ENCODE data around the gene KRAS. TPM values are rescaled to one million over a fixed set of nuclear protein-coding genes. Genes with fewer than 3 reads are reported as not detected.

KRAS gene
- total RNA-seq, 1 donor from 2014 or later, result 15.5 TPM

- DNase-seq (ENCODE audit: low read depth) (no peak), FAIRE-seq (no peak)
- H3K27me3 ChIP-seq (ENCODE audit: control insufficient read depth, insufficient read depth, low read length), result no peaks in the 10 kb centered on the region
- no peak overlapping the region for H3K4me3 ChIP-seq (ENCODE audit: low read depth, low read length)
- TF ChIP-seq, protein P1, sequence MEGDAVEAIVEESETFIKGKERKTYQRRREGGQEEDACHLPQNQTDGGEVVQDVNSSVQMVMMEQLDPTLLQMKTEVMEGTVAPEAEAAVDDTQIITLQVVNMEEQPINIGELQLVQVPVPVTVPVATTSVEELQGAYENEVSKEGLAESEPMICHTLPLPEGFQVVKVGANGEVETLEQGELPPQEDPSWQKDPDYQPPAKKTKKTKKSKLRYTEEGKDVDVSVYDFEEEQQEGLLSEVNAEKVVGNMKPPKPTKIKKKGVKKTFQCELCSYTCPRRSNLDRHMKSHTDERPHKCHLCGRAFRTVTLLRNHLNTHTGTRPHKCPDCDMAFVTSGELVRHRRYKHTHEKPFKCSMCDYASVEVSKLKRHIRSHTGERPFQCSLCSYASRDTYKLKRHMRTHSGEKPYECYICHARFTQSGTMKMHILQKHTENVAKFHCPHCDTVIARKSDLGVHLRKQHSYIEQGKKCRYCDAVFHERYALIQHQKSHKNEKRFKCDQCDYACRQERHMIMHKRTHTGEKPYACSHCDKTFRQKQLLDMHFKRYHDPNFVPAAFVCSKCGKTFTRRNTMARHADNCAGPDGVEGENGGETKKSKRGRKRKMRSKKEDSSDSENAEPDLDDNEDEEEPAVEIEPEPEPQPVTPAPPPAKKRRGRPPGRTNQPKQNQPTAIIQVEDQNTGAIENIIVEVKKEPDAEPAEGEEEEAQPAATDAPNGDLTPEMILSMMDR (IDR thresholded peaks at IDR 0.05; ENCODE audit: insufficient read depth, low read length, severe bottlenecking), result no peak
- H3K36me3 ChIP-seq (ENCODE audit: control insufficient read depth, insufficient read depth, low read length), result no peaks in the 10 kb centered on the region
Observed at GRCh38 chr12:25186038-25186787, 64.5 kb downstream of the KRAS start.

- Histone ChIP-seq H3K36me3 (ENCODE audit: control insufficient read depth, insufficient read depth, low read length) (no peaks in the 10 kb centered on the region), H3K4me3 (ENCODE audit: low read depth, low read length) (no peak overlapping the region), H3K27me3 (ENCODE audit: control insufficient read depth, insufficient read depth, low read length) (no peaks in the 10 kb centered on the region)
- TF ChIP-seq, protein P1 (IDR thresholded peaks at IDR 0.05; ENCODE audit: insufficient read depth, low read length, severe bottlenecking), result no peak
- DNase-seq (ENCODE audit: low read depth), result no peak
- FAIRE-seq, result no peak
Observed at GRCh38 chr12:25184132-25184531, 66.6 kb downstream of the KRAS start.

DNA sequence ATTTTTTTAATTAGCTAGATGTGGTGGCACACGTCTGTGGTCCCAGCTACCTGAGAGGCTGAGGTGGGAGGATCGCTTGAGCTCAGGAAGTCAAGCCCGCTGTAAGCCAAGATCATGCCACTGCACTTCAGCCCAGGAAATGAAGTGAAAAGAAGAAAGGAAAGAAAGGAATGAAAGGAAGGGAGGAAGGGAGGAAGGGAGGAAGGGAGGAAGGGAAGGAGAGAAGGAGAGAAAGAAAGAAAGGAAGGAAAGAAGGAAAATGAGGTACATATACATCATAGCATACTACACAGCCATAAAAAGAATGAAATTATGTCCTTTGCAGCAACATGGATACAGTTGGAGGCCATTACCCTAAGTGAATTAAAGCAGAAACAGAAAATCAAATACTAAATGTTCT is 68.0 kb downstream of the KRAS start:
- no peaks in the 10 kb centered on the region for H3K27me3 ChIP-seq (ENCODE audit: control insufficient read depth, insufficient read depth, low read length)
- no peaks in the 10 kb centered on the region for H3K36me3 ChIP-seq (ENCODE audit: control insufficient read depth, insufficient read depth, low read length)
- TF ChIP-seq, protein P1 (IDR thresholded peaks at IDR 0.05; ENCODE audit: insufficient read depth, low read length, severe bottlenecking), result no peak
- no peak overlapping the region for H3K4me3 ChIP-seq (ENCODE audit: low read depth, low read length)
- no peak for FAIRE-seq
- no peak for DNase-seq (ENCODE audit: low read depth)

GRCh38 chr12:25162866-25163265 is 87.9 kb downstream of the KRAS start:
- no peak overlapping the region for H3K4me3 ChIP-seq (ENCODE audit: low read depth, low read length)
- TF ChIP-seq, protein P1 (IDR thresholded peaks at IDR 0.05; ENCODE audit: insufficient read depth, low read length, severe bottlenecking), result no peak
- FAIRE-seq (no peak), DNase-seq (ENCODE audit: low read depth) (no peak)
- H3K36me3 ChIP-seq (ENCODE audit: control insufficient read depth, insufficient read depth, low read length), result no peaks in the 10 kb centered on the region
- H3K27me3 ChIP-seq (ENCODE audit: control insufficient read depth, insufficient read depth, low read length), result no peaks in the 10 kb centered on the region

DNA sequence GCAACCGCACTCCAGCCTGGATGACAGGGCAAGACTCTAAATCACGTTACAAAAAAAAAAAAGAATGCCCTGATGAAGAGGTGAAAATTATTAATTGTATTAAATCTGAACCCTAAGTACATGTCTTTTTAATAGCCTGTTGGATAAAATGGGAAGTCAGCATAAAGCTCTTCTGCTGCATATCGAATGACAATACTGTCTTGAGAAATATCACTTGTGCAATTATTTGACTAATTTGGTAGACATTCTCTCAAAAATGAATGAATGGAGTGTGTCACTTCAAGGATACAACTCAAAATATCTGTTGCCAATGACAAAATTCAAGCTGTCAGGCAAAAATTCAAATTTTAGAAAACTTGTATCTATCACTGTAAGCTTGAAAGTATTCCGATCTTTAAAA is 94.7 kb downstream of the KRAS start:
- TF ChIP-seq, protein P1 (IDR thresholded peaks at IDR 0.05; ENCODE audit: insufficient read depth, low read length, severe bottlenecking), result no peak
- no peak overlapping the region for H3K4me3 ChIP-seq (ENCODE audit: low read depth, low read length)
- no peaks in the 10 kb centered on the region for H3K36me3 ChIP-seq (ENCODE audit: control insufficient read depth, insufficient read depth, low read length)
- DNase-seq (ENCODE audit: low read depth) (no peak), FAIRE-seq (no peak)
- no peaks in the 10 kb centered on the region for H3K27me3 ChIP-seq (ENCODE audit: control insufficient read depth, insufficient read depth, low read length)

All from bronchial epithelial cell (primary cell).